Naive B cell (primary cell): ENCODE measurements around the gene DGKQ. TPM values are rescaled to one million over a fixed set of nuclear protein-coding genes. Genes with fewer than 3 reads are reported as not detected.
A peak's percentile ranks its signal among the peaks of the same experiment; 100 is the strongest.

Experiments used
- ATAC-seq, 2 donors: fragments of 150-1000 bp; cut with Tn5 transposase; 2 replicates each; pipeline ENCODE4 v1.10.0; 2021; ENCODE audit warnings: low read depth in 2 of 2, mild to moderate bottlenecking in 2 of 2, moderate library complexity in 2 of 2
- DNase-seq: peaks from one replicate; pipeline ENCODE4 v3.0.0; 2022
- H3K27ac Mint-ChIP-seq, 6 donors: one replicate each; pipeline ENCODE4 v1.8.0; 2020 to 2022; ENCODE audit warnings: mild to moderate bottlenecking in 6 of 6, mixed read lengths in 6 of 6, moderate library complexity in 5 of 6, inconsistent platforms in 2 of 6
- H3K27me3 Mint-ChIP-seq, 3 donors: one replicate each; pipeline ENCODE4 v1.8.0; 2021 to 2022; ENCODE audit warnings: mixed read lengths in 3 of 3, mild to moderate bottlenecking in 1 of 3
- H3K36me3 Mint-ChIP-seq, 2 donors: one replicate each; pipeline ENCODE4 v1.8.0; 2020 to 2022; ENCODE audit warnings: mixed read lengths in 2 of 2, inconsistent platforms in 1 of 2, mild to moderate bottlenecking in 1 of 2
- H3K4me1 Mint-ChIP-seq, 3 donors: one replicate each; pipeline ENCODE4 v1.8.0; 2020 to 2022; ENCODE audit warnings: mixed read lengths in 3 of 3, inconsistent platforms in 1 of 3, mild to moderate bottlenecking in 1 of 3, moderate library complexity in 1 of 3
- H3K4me3 Mint-ChIP-seq, 8 donors: one replicate each; pipeline ENCODE4 v1.8.0; 2020 to 2022; ENCODE audit warnings: mild to moderate bottlenecking in 8 of 8, mixed read lengths in 8 of 8, moderate library complexity in 8 of 8, inconsistent platforms in 2 of 8
- H3K9me3 Mint-ChIP-seq, 7 donors: one replicate each; pipeline ENCODE4 v1.8.0; 2020 to 2022; ENCODE audit warnings: mixed read lengths in 7 of 7, mild to moderate bottlenecking in 5 of 7, inconsistent platforms in 2 of 7, moderate library complexity in 1 of 7
- polyA plus RNA-seq, 6 donors: library from polyadenylated mRNA; unstranded; fragments of 300-500 nt; fragmentation: Illumina TruSeq; gene quantifications; one replicate each; pipeline ENCODE4 v1.2.3, GENCODE V29; 2021; ENCODE audit warnings: low read depth in 6 of 6

DGKQ gene, protein sequence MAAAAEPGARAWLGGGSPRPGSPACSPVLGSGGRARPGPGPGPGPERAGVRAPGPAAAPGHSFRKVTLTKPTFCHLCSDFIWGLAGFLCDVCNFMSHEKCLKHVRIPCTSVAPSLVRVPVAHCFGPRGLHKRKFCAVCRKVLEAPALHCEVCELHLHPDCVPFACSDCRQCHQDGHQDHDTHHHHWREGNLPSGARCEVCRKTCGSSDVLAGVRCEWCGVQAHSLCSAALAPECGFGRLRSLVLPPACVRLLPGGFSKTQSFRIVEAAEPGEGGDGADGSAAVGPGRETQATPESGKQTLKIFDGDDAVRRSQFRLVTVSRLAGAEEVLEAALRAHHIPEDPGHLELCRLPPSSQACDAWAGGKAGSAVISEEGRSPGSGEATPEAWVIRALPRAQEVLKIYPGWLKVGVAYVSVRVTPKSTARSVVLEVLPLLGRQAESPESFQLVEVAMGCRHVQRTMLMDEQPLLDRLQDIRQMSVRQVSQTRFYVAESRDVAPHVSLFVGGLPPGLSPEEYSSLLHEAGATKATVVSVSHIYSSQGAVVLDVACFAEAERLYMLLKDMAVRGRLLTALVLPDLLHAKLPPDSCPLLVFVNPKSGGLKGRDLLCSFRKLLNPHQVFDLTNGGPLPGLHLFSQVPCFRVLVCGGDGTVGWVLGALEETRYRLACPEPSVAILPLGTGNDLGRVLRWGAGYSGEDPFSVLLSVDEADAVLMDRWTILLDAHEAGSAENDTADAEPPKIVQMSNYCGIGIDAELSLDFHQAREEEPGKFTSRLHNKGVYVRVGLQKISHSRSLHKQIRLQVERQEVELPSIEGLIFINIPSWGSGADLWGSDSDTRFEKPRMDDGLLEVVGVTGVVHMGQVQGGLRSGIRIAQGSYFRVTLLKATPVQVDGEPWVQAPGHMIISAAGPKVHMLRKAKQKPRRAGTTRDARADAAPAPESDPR
- polyA plus RNA-seq = 10 to 100 TPM in 1 of 6 donors, 1 to 10 TPM in 5; 1.6 to 11.9 (median 4.1) TPM

DNA sequence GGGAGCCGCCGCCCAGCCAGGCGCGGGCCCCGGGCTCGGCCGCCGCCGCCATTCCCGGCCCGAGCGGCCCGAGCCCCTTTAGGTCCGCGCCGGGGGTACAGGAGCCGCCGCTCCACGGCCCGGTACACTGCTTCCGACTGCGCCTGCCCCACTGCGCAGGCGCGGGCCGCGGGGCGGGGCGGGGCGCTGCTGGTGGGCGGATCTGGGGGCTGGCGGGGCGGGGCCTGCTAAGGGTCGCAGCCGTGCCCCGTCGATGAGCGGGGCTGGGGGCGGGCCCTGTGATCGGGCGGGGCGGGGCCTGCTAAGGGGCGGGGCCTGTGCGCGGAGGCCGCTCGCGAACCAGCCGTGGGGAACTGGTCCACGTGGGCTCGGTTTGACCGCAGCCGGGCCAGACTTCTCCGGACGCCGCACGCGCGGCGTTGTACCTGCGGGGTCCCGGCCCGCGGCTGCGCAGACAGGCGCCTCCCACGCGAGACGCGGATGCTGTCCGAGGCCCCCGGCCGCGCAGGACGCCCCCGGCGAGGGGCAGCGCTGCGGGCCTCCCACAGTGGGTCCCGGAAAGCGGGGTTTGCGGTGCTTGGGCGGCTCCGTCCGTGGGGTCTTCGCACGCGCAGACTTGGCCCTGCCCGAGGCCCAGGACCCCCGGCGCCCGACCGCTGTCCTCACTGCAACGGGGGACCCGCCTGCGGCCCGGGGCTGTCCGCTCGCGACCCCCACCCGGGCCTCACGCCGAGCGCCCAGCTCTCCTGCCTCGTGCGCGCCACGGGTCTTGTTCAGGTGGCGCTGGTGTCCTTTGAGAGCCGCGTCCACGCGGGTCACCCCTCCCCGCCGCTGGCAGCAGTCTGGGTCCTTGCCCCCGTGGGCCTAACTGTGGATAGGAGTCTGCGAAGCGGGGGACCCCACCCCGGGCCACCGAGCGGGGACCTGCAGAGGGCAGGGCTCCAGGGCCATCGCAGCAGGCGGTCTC is at the start of gene DGKQ:
DGKQ (minus strand) TSS at position 139 of the 967 bp plus-strand sequence; CDS start at position 52, 87 bp downstream.
- H3K9me3 Mint-ChIP-seq = no peaks in the 10 kb centered on the region
- H3K4me1 Mint-ChIP-seq = peaks cover 2 to 10% (median 4%) of the 10 kb centered on the region in 3 donors
- peak within 1 kb of the TSS; percentile 49 to 78 (median 66) for H3K4me3 Mint-ChIP-seq
- DNase-seq = peak; percentile 80
- H3K36me3 Mint-ChIP-seq = no peaks in the 10 kb centered on the region
- peak; percentile 84 to 87 for ATAC-seq
- H3K27ac Mint-ChIP-seq = no peak within 1 kb of the TSS
- H3K27me3 Mint-ChIP-seq = no peaks in the 10 kb centered on the region

DNA sequence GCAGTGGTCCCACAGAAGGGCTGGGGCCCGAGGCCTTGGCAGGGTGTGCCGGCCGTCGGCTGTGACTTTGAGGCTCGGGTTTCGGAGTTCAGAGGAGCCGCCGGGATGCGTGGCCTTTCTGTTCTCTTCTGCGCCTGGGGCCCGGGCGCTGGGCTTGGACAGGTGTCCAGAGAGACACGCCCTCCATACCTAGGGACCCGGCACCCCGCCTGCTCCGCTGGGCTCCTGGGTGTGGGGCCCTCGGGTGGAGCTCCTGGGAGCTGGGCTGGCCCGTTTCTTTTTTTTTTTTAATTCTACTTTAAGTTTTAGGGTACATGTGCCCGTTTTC is 49.3 kb upstream of the DGKQ start:
- H3K27me3 Mint-ChIP-seq = no peaks in the 10 kb centered on the region
- H3K36me3 Mint-ChIP-seq = no peaks in the 10 kb centered on the region
- DNase-seq = no peak
- H3K27ac Mint-ChIP-seq = peak overlapping the region in 4 of 6 donors; percentile 56 to 77 (median 70)
- no peaks in the 10 kb centered on the region for H3K9me3 Mint-ChIP-seq
- no peak overlapping the region for H3K4me3 Mint-ChIP-seq
- ATAC-seq = no peak
- H3K4me1 Mint-ChIP-seq = peaks cover 12 to 30% (median 23%) of the 10 kb centered on the region in 3 donors

DNA sequence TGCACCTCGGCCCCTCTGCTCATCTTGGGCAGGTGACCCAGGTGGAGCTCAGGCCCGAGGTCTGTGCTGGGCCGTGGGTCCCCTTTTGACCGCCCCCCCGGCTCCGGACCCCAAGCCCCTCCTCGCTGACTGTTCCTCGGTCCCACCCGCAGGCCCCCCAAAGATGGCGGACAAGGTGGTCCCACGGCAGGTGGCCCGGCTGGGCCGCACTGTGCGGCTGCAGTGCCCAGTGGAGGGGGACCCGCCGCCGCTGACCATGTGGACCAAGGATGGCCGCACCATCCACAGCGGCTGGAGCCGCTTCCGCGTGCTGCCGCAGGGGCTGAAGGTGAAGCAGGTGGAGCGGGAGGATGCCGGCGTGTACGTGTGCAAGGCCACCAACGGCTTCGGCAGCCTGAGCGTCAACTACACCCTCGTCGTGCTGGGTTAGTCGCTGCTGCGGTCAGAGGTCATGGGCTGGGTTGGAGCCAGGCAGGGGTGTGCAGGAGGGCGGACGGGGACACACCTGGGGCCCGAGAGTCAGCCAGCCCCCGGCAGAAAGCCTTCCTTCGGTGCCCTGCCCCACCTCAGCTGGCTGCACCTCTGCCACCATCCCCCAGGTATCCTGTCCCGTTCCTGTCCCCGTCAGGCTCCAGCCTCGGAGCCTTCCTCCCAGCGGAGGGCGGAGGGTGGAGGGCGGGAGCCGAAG is 48.8 kb upstream of the DGKQ start:
- DNase-seq (no peak), ATAC-seq (no peak)
- H3K27me3 Mint-ChIP-seq = no peaks in the 10 kb centered on the region
- no peaks in the 10 kb centered on the region for H3K9me3 Mint-ChIP-seq
- no peaks in the 10 kb centered on the region for H3K36me3 Mint-ChIP-seq
- peak overlapping the region in 4 of 8 donors; percentile 29 to 72 (median 52) for H3K4me3 Mint-ChIP-seq
- peaks cover 12 to 30% (median 23%) of the 10 kb centered on the region in 3 donors for H3K4me1 Mint-ChIP-seq
- H3K27ac Mint-ChIP-seq = peak overlapping the region in 4 of 6 donors; percentile 30 to 93 (median 84)

DNA sequence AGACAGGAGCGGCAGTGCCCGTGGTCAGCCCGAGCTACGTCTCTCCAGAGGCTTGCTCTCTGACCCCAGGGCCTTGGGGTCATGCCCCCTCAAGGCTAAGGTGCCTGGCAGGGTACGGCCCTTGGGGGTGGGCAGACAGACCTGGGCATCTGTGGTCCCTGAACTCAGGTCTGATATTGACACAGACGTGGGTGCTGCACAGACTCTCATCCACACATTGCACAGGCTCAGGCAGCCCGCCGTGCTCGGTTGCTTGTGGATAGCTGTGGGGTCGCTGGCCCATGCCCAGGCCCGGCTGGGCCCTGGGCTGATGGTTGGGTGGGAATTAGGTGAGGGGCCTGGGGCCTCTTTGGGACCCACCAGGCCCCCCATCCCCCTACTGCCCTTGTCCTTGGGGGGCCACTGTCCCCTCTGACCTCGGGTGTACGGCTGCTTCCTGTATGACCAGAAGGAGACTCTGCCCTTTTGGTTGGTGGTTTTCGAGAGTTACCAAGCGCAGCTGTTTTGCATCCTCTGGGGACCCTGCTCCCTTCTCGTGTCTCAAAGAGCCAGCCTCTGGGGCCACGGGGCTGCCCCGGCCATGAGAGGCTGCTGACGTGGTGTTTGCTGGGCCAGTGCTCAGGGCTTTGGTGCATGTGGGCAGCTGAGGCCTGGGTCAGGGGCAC is 48.1 kb upstream of the DGKQ start:
- peak overlapping the region; percentile 30 to 93 (median 78) for H3K27ac Mint-ChIP-seq
- ATAC-seq = peak; percentile 65 to 67
- H3K9me3 Mint-ChIP-seq = no peaks in the 10 kb centered on the region
- peak overlapping the region; percentile 12 to 72 (median 52) for H3K4me3 Mint-ChIP-seq
- peak; percentile 72 for DNase-seq
- H3K4me1 Mint-ChIP-seq = peaks cover 12 to 29% (median 22%) of the 10 kb centered on the region in 3 donors
- H3K36me3 Mint-ChIP-seq = no peaks in the 10 kb centered on the region
- H3K27me3 Mint-ChIP-seq = no peaks in the 10 kb centered on the region

DNA sequence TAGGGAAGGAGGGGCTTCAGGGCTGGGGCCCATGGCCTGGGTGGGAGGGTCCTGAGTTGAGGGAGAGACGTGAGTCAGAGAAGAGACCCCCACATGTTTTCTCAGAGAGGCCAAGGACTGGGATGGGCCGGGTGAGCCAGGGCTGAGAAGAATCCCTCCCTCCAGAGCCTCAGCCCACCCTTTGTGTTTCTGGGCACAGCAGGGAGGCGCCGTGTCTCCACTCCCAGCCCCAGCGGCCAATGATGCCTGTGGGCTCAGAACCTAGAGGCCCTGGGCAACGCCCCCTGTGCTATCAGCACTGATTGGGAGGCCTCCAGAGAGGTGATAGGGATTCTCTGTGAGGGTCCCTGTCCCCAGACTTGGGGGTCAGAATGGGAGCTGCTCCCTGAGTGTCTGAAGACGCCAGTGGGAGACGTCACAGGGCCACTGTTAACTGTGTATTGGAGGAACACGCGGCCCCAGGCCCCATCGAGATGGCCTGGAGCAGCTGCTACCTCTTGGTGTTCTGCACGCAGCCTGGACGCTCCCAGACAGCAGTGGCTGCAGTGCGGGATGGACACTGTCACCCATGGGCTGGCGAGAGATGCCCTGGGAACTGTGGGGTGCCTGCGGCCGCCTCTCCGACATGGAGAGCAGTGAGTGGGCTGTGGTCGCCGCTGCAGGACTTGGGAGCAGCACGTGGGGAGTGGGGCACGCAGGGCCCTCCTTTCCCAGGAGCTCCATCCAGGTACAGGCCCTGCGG is 46.5 kb upstream of the DGKQ start:
- DNase-seq = no peak
- Mint-ChIP-seq H3K9me3 (no peaks in the 10 kb centered on the region), H3K4me3 (peak overlapping the region in 1 of 8 donors; percentile 34), H3K4me1 (peaks cover 4 to 20% (median 8%) of the 10 kb centered on the region in 3 donors), H3K36me3 (no peaks in the 10 kb centered on the region), H3K27ac (peak overlapping the region in 4 of 6 donors; percentile 33 to 72 (median 69)), H3K27me3 (no peaks in the 10 kb centered on the region)
- no peak for ATAC-seq

DNA sequence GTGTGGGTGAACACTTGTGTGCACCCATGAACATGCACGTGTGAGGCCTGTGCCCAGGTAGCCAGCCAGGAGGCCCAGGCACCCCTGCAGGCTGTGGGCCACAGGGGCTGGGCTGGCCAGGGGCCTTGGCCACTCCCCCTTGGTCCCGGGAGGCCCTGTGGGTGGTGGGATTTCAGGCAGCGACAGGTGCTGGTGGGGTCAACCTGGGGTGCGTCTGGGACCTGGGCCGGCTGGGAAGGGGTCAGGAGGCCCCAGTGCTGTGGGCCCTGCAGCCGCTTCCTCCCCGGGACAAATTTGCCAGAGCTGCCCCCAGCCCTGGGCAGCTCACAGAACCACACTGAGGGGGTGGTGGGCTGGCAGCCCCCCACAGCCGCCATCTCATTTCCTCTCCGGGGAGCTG is 46.0 kb upstream of the DGKQ start:
- DNase-seq (no peak), ATAC-seq (no peak)
- H3K9me3 Mint-ChIP-seq = no peaks in the 10 kb centered on the region
- peaks cover 4 to 20% (median 8%) of the 10 kb centered on the region in 3 donors for H3K4me1 Mint-ChIP-seq
- H3K27me3 Mint-ChIP-seq = no peaks in the 10 kb centered on the region
- peak overlapping the region in 1 of 6 donors; percentile 33 for H3K27ac Mint-ChIP-seq
- no peaks in the 10 kb centered on the region for H3K36me3 Mint-ChIP-seq
- H3K4me3 Mint-ChIP-seq = no peak overlapping the region

DNA sequence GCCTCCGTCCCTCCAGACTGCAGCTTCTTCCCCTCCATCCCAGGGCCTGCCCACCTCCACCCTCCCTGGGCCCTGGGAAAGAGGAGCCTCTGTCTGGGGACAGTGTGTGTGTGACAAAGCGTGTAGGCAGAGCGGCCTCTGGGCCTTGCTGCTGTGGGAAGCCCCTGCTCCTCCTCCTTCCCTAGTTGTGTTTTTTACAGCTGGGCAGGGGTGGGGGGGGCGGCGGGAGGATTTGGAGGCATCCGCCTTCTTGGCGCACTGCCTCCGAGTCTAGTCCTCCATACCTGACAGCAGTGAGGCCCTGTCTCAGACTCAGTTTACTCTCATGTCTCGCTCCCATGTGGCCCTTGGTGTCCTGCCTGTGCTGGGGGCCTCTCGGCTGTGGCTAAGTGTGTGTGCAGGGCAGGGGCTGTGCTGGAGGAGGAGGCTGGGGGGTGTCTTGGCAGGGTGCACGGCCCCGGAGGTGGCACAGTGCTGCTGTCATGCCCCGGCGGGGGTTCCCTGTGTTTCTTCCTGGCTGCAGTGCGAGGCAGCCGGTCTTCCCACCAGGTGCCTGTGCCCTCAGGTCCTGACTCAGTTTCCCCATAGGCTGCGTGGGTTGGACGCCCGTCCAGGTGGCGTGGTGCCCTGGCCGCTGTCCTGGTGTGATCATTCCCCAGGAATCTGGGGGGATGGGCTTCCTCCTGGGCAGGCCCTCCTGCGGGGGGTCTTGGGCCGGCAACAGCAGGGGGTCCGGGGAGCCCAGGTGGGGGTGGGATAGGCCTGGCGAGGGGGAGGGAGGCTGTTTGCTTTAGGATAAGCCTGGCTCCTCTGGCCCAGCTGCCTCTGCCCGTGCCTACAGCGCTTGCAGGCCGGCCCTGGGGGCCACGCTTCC is 45.0 kb upstream of the DGKQ start:
- ATAC-seq (no peak), DNase-seq (no peak)
- Mint-ChIP-seq H3K27me3 (no peaks in the 10 kb centered on the region), H3K4me1 (peaks cover 4 to 20% (median 13%) of the 10 kb centered on the region in 3 donors), H3K4me3 (no peak overlapping the region), H3K9me3 (no peaks in the 10 kb centered on the region), H3K27ac (no peak overlapping the region), H3K36me3 (no peaks in the 10 kb centered on the region)

DNA sequence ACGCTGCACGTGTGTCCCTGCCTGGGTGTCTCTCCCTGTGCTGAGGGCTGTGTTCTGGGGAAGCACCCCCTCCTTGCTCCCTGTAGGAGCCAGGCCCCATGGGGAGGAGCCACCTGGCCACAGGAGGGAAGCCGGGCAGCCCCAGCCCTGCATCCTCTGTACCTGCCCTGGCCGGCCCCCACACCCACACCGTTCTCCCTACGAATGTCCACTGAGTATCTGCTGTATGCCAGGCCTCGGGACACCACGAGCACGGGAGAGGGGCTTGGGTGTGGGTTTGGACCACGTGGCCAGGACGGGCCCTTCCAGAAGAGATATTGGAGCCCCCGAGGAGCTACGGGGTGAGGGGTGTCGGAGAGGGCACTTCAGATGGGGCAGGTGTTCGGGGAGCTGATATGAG is 44.3 kb upstream of the DGKQ start:
- no peak for DNase-seq
- Mint-ChIP-seq H3K4me3 (peak overlapping the region in 1 of 8 donors; percentile 30), H3K36me3 (no peaks in the 10 kb centered on the region), H3K27me3 (no peaks in the 10 kb centered on the region), H3K9me3 (no peaks in the 10 kb centered on the region), H3K27ac (no peak overlapping the region), H3K4me1 (peaks cover 4 to 20% (median 13%) of the 10 kb centered on the region in 3 donors)
- no peak for ATAC-seq

DNA sequence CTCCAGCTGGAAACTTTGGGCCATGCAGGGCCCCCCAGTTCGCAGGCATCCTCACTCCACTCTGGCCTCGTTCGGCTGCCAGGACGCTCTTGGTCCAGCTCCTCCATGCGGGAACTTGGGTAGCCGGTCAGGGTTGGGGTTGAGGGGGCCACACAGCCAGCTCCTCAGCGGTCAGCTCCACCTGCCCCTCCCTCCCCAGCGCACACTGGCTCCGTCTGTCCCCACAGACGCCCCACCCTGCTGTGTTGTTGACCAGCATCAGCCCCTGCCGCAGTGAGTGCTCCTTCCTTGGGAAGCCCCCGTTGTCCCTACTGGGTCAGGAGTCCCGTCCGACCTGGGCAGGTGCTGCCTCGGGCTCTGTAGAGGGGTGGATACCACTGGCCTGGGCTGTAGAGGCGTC is 43.8 kb upstream of the DGKQ start:
- no peak for DNase-seq
- Mint-ChIP-seq H3K9me3 (no peaks in the 10 kb centered on the region), H3K36me3 (no peaks in the 10 kb centered on the region), H3K27ac (no peak overlapping the region), H3K4me1 (peaks cover 4 to 20% (median 13%) of the 10 kb centered on the region in 3 donors), H3K27me3 (no peaks in the 10 kb centered on the region), H3K4me3 (peak overlapping the region in 1 of 8 donors; percentile 53)
- no peak for ATAC-seq

DNA sequence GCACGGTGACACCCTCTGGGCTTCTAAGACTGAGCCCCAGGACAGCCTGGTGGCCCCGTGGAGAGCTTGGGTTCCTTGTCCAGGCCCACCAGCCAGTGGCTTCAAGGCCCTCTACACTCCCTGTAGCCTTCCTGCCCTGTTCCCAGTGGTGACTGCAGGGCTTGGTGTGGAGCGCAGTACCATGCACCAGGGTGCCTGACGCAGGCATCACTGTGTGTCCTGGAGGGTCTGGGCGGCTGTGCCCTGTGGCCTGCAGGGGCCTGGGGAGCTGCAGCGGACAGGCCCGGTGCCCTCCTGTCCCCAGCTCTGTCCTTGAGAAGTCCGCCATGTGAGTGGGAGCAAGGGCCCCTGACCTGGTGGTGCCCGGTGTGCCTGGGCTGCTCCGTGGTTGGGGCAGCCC is 42.4 kb upstream of the DGKQ start:
- Mint-ChIP-seq H3K27ac (peak overlapping the region in 1 of 6 donors; percentile 78), H3K9me3 (no peaks in the 10 kb centered on the region), H3K4me3 (peak overlapping the region in 3 of 8 donors; percentile 9 to 66 (median 61))

More for the DNA sequence above, 42.4 kb upstream of the DGKQ start:
- ATAC-seq (no peak), DNase-seq (no peak)
- Mint-ChIP-seq H3K36me3 (no peaks in the 10 kb centered on the region), H3K27me3 (no peaks in the 10 kb centered on the region), H3K4me1 (peaks cover under 1 to 12% (median 5%) of the 10 kb centered on the region in 3 donors)
